ENCODE measurements around the gene ALDH1B1. TPM values are rescaled to one million over a fixed set of nuclear protein-coding genes. Genes with fewer than 3 reads are reported as not detected.

ALDH1B1 gene
- total and polyA plus RNA-seq, 9 of the 15 experiments (the other 6 are each of a cell fraction or from before 2014, with no cell fraction given) = 8.6 to 46.5 (median 30.8) TPM

DNA sequence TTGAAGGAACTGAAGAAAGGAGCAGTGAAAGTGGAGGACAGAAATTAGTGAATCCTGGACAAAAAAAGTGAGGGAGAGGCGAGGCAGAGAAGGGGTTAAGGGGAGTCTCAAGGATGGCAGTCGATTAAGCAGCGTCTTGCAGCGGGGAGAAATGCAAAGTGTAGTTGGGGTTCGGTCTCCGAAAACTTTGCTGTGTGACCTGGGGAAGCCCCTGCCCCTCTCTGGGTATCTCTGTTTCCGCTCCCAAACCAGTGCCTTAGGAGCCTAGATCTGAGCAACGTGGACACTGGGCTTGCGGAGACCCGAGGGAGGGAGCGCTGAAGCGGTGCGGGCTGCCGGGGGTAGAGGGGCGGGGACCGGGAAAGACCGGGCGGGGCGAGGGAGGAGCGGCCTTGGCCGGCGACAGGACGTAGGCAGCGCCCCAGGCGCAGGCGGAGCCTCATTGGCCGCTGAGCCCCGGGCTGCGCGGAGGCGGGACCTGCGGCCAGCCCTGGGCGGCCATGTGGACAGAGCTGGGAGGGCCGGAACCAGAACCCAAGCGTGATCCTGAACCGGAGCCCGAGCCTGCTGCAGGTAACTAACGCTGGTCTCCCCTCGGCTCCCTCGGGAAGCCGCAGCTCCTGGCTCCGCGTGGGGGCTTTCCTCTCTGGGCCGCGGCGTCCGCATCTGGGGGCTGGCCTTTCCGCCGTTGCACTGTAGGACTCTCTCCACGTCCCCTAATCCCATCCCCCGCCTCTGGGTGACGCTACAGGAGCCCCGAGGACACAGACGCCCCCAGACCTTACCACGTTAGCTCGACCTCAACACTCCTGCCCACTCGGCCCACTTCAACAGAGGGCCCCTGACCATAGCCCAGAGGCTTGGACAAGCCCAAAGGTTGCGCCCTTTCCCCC is at the start of gene ALDH1B1 (continued):
- TF ChIP-seq CCAR2 (IDR thresholded peaks at IDR 0.05; ENCODE audit: low read depth, low read length) = no peak
- TF ChIP-seq CHD4 (IDR thresholded peaks at IDR 0.05; ENCODE audit: insufficient read depth, insufficient replicate concordance, low read depth, low read length, poor library complexity, severe bottlenecking) = no peak
- peak; percentile 84 for TF ChIP-seq HNRNPLL (IDR thresholded peaks at IDR 0.05; ENCODE audit: low read depth, low read length, poor library complexity, severe bottlenecking)
- no peak for TF ChIP-seq ZNF507 (tag; conservative IDR thresholded peaks at IDR 0.05)
- TF ChIP-seq, protein P1, sequence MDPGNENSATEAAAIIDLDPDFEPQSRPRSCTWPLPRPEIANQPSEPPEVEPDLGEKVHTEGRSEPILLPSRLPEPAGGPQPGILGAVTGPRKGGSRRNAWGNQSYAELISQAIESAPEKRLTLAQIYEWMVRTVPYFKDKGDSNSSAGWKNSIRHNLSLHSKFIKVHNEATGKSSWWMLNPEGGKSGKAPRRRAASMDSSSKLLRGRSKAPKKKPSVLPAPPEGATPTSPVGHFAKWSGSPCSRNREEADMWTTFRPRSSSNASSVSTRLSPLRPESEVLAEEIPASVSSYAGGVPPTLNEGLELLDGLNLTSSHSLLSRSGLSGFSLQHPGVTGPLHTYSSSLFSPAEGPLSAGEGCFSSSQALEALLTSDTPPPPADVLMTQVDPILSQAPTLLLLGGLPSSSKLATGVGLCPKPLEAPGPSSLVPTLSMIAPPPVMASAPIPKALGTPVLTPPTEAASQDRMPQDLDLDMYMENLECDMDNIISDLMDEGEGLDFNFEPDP (CRISPR knock-in tag; IDR thresholded peaks at IDR 0.05) = no peak
- TF ChIP-seq PHB2 (IDR thresholded peaks at IDR 0.05; ENCODE audit: low read depth) = no peak
- TF ChIP-seq NR2F6 (CRISPR knock-in tag; IDR thresholded peaks at IDR 0.05) = 0 out of 2 replicates have a peak, but pooled peaks have one; percentile 17
- no peak for TF ChIP-seq CBX8 (IDR thresholded peaks at IDR 0.05; ENCODE audit: borderline replicate concordance, extremely low read depth, low read depth, low read length, poor library complexity, severe bottlenecking)
- TF ChIP-seq, protein P2, sequence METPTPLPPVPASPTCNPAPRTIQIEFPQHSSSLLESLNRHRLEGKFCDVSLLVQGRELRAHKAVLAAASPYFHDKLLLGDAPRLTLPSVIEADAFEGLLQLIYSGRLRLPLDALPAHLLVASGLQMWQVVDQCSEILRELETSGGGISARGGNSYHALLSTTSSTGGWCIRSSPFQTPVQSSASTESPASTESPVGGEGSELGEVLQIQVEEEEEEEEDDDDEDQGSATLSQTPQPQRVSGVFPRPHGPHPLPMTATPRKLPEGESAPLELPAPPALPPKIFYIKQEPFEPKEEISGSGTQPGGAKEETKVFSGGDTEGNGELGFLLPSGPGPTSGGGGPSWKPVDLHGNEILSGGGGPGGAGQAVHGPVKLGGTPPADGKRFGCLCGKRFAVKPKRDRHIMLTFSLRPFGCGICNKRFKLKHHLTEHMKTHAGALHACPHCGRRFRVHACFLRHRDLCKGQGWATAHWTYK (CRISPR knock-in tag; IDR thresholded peaks at IDR 0.05) = peak; percentile 10; the same call in 1 of the 2 replicates
- TF ChIP-seq HDAC2 (IDR thresholded peaks at IDR 0.05) = peak; percentile 12; the same call in 1 of the 2 replicates
- TF ChIP-seq GABPB1 (CRISPR knock-in tag; IDR thresholded peaks at IDR 0.05) = no peak
- no peak for TF ChIP-seq ESRRA (IDR thresholded peaks at IDR 0.05; ENCODE audit: borderline replicate concordance, low read depth)
- no peak for TF ChIP-seq ELK1 (CRISPR knock-in tag; IDR thresholded peaks at IDR 0.05)
- TF ChIP-seq, protein P3, sequence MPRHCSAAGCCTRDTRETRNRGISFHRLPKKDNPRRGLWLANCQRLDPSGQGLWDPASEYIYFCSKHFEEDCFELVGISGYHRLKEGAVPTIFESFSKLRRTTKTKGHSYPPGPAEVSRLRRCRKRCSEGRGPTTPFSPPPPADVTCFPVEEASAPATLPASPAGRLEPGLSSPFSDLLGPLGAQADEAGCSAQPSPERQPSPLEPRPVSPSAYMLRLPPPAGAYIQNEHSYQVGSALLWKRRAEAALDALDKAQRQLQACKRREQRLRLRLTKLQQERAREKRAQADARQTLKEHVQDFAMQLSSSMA (CRISPR knock-in tag; IDR thresholded peaks at IDR 0.05) = no peak
- peak; percentile 90 for TF ChIP-seq POLR2G (IDR thresholded peaks at IDR 0.05; ENCODE audit: low read depth, low read length)
- TF ChIP-seq LARP7 (IDR thresholded peaks at IDR 0.05) = no peak
- TF ChIP-seq, protein P4, sequence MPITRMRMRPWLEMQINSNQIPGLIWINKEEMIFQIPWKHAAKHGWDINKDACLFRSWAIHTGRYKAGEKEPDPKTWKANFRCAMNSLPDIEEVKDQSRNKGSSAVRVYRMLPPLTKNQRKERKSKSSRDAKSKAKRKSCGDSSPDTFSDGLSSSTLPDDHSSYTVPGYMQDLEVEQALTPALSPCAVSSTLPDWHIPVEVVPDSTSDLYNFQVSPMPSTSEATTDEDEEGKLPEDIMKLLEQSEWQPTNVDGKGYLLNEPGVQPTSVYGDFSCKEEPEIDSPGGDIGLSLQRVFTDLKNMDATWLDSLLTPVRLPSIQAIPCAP (CRISPR knock-in tag; IDR thresholded peaks at IDR 0.05; ENCODE audit: borderline replicate concordance) = no peak
- no peak for TF ChIP-seq CREBBP (IDR thresholded peaks at IDR 0.05; ENCODE audit: low read depth, low read length)
- TF ChIP-seq NR2C2 (CRISPR knock-in tag; IDR thresholded peaks at IDR 0.05) = no peak
- peak; percentile 35; the same call in 1 of the 2 replicates for TF ChIP-seq NR2C2 (tag; IDR thresholded peaks at IDR 0.05)
- TF ChIP-seq SREBF2 (CRISPR knock-in tag; IDR thresholded peaks at IDR 0.05) = no peak
- no peak for TF ChIP-seq SPI1 (IDR thresholded peaks at IDR 0.05; ENCODE audit: borderline replicate concordance, low read depth, low read length)
- no peak for TF ChIP-seq BHLHE40 (IDR thresholded peaks at IDR 0.05; ENCODE audit: low read length)
